Tibial artery (tissue), 4 donors: ENCODE data around the gene MAPRE2.
A peak's percentile ranks its signal among the peaks of the same experiment; 100 is the strongest.
"Not testable (repeated sequence)": the region's sequence is repeated elsewhere in the genome, so short reads cannot be mapped to it uniquely, and the experiment has no call there.

Experiments
- DNase-seq, 2 donors: peaks; one replicate each; pipeline ENCODE4 v3.0.0-alpha.2; 2019
- H3K27ac ChIP-seq, 2 donors: fragments of 200-600 bp; sonication (generic) in 1 of 2; 1 replicate in 1 of 2; 2 replicates in 1 of 2; pipeline ENCODE4 v1.5.1; 2018 to 2019; ENCODE audit warnings: mild to moderate bottlenecking in 1 of 2
- H3K27me3 ChIP-seq, 2 donors: fragments of 200-600 bp; sonication (generic) in 1 of 2; one replicate each; pipeline versions ENCODE4 v1.5.1 to v1.6.0; 2016 to 2019
- H3K36me3 ChIP-seq, 3 donors: fragments of 200-600 bp; sonication (generic) in 2 of 3; one replicate each; pipeline ENCODE4 v1.5.1; 2016 to 2019; ENCODE audit warnings: mild to moderate bottlenecking in 2 of 3
- H3K4me1 ChIP-seq, 4 donors: fragments of 200-600 bp; sonication (generic) in 2 of 4; 1 replicate in 3 of 4; 2 replicates in 1 of 4; pipeline ENCODE4 v1.5.1; 2016 to 2019
- H3K4me3 ChIP-seq, 2 donors: fragments of 200-600 bp; sonication (generic) in 1 of 2; 1 replicate in 1 of 2; 2 replicates in 1 of 2; pipeline ENCODE4 v1.5.1; 2018 to 2019; ENCODE audit warnings: mild to moderate bottlenecking in 2 of 2
- H3K9me3 ChIP-seq, 3 donors: fragments of 200-600 bp; sonication (generic) in 1 of 3; one replicate each; pipeline ENCODE4 v1.5.1; 2016 to 2019
- CTCF ChIP-seq, 2 experiments: fragments of 200-600 bp in 1 of 2; fragments of 450-650 bp in 1 of 2; IDR thresholded peaks; one replicate each; pipeline ENCODE4 v1.5.1; 2017 to 2019; ENCODE audit warnings: antibody characterized with exemption in 2 of 2, mild to moderate bottlenecking in 1 of 2, moderate library complexity in 1 of 2
- intact Hi-C: fragments of 100-400 bp; cut with DNase I; formaldehyde crosslinking; loops from one replicate; pipeline ENCODE4 v1.15.0; 2023; ENCODE audit warnings: low total_unique reads

MAPRE2 gene

GRCh38 chr18:35107216-35107615 lies 66.0 kb downstream of the MAPRE2 start:
- Histone ChIP-seq H3K27ac (no peak overlapping the region), H3K27me3 (no peaks in the 10 kb centered on the region), H3K36me3 (no peaks in the 10 kb centered on the region), H3K9me3 (no peaks in the 10 kb centered on the region), H3K4me3 (no peak overlapping the region), H3K4me1 (peaks cover 0 to 30% (median 2%) of the 10 kb centered on the region in 4 donors)
- intact Hi-C loops: no loop called here
- DNase-seq: no peak
- TF ChIP-seq CTCF (IDR thresholded peaks at IDR 0.05): no peak

GRCh38 chr18:35108088-35108487 lies 66.9 kb downstream of the MAPRE2 start:
- H3K4me3 ChIP-seq, H3K27ac ChIP-seq, H3K27me3 ChIP-seq, H3K9me3 ChIP-seq, H3K36me3 ChIP-seq, intact Hi-C loops, DNase-seq: not testable (repeated sequence)
- peaks cover 0 to 21% (median 0%) of the 10 kb centered on the region in 4 donors for H3K4me1 ChIP-seq

GRCh38 chr18:35110059-35110458 lies 68.8 kb downstream of the MAPRE2 start:
- intact Hi-C loops: loop anchor here (10.0 kb wide), 1 partner anchor 65 kb away; the partner anchor contains the start of gene MAPRE2
- Histone ChIP-seq H3K36me3 (no peaks in the 10 kb centered on the region), H3K9me3 (no peaks in the 10 kb centered on the region), H3K27ac (peak overlapping the region in 1 of 2 donors; percentile 13), H3K4me1 (peaks cover 0 to 16% (median 0%) of the 10 kb centered on the region in 4 donors), H3K4me3 (no peak overlapping the region), H3K27me3 (no peaks in the 10 kb centered on the region)
- TF ChIP-seq CTCF (IDR thresholded peaks at IDR 0.05): no peak
- no peak for DNase-seq

- H3K9me3 ChIP-seq: no peaks in the 10 kb centered on the region
- TF ChIP-seq CTCF (IDR thresholded peaks at IDR 0.05): no peak
- no peak overlapping the region for H3K4me3 ChIP-seq
- H3K27ac ChIP-seq: peak overlapping the region in 1 of 2 donors; percentile 13
- intact Hi-C loops: loop anchor here (10.0 kb wide), 1 partner anchor 66 kb away; the partner anchor contains the start of gene MAPRE2
- no peaks in the 10 kb centered on the region for H3K36me3 ChIP-seq
- DNase-seq: no peak
- no peaks in the 10 kb centered on the region for H3K27me3 ChIP-seq
- peaks cover 0 to 16% (median 0%) of the 10 kb centered on the region in 4 donors for H3K4me1 ChIP-seq
Measured at GRCh38 chr18:35110554-35111485, 69.6 kb downstream of the MAPRE2 start.

- Histone ChIP-seq H3K36me3 (no peaks in the 10 kb centered on the region), H3K9me3 (no peaks in the 10 kb centered on the region), H3K4me1 (peaks cover 0 to 26% (median 11%) of the 10 kb centered on the region in 4 donors), H3K27me3 (no peaks in the 10 kb centered on the region), H3K27ac (no peak overlapping the region), H3K4me3 (no peak overlapping the region)
- intact Hi-C loops: loop anchor here (10.0 kb wide), 1 partner anchor 68 kb away; the partner anchor contains the start of gene MAPRE2
- DNase-seq: no peak
- no peak for TF ChIP-seq CTCF (IDR thresholded peaks at IDR 0.05)
Measured at GRCh38 chr18:35112696-35113095, 71.5 kb downstream of the MAPRE2 start.

- intact Hi-C loops: loop anchor here (10.0 kb wide), 1 partner anchor 70 kb away; the partner anchor contains the start of gene MAPRE2
- no peak overlapping the region for H3K4me3 ChIP-seq
- TF ChIP-seq CTCF (IDR thresholded peaks at IDR 0.05): no peak
- DNase-seq: no peak
- H3K27me3 ChIP-seq: no peaks in the 10 kb centered on the region
- H3K9me3 ChIP-seq: no peaks in the 10 kb centered on the region
- H3K27ac ChIP-seq: no peak overlapping the region
- H3K36me3 ChIP-seq: no peaks in the 10 kb centered on the region
- peaks cover 0 to 42% (median 25%) of the 10 kb centered on the region in 4 donors for H3K4me1 ChIP-seq
Measured at GRCh38 chr18:35114305-35114704, 73.1 kb downstream of the MAPRE2 start.
